Measurements from ENCODE around the gene SNX8.
"Not testable (repeated sequence)": the region's sequence is repeated elsewhere in the genome, so short reads cannot be mapped to it uniquely, and the experiment has no call there.

Gene SNX8, protein sequence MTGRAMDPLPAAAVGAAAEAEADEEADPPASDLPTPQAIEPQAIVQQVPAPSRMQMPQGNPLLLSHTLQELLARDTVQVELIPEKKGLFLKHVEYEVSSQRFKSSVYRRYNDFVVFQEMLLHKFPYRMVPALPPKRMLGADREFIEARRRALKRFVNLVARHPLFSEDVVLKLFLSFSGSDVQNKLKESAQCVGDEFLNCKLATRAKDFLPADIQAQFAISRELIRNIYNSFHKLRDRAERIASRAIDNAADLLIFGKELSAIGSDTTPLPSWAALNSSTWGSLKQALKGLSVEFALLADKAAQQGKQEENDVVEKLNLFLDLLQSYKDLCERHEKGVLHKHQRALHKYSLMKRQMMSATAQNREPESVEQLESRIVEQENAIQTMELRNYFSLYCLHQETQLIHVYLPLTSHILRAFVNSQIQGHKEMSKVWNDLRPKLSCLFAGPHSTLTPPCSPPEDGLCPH

DNA sequence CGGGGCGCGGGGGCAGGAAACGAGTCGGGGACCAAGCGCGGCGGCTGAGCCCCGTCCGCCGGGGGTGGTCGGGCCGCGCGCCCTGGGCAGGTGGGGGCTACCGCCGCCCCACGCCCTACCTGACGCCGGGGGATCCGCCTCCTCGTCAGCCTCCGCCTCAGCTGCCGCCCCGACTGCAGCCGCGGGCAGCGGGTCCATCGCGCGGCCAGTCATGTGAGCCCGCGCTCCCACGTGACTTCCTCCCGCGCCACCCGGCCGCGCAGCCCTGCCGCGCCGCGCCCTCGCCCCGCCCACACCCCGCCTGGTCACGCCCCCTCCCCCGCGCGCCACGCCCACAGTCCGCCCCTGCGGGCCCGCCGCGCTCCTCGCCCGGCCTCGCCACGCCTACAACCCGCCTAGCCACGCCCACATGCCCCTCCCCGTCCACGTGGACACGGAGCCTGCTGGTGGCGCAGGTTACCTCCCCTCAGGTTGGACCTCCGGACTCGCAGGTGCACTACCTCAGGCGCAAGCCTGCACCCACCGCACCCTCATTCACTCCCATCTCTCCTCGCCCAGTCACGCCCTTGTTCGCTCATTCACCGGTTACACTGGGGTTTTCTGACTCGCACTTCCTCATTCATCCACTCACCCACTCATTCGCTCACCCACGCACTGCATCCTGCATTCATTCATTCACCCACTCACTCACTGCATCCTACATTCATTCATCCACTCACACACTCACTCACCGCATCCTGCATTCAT, at the start of gene SNX8:
Gene SNX8 (minus strand): TSS at position 233 of the 747 bp plus-strand sequence. CDS start 20 bp downstream, at position 213.
- peak; percentile 88 for DNase-seq (ENCODE audit: low spot score)

DNA sequence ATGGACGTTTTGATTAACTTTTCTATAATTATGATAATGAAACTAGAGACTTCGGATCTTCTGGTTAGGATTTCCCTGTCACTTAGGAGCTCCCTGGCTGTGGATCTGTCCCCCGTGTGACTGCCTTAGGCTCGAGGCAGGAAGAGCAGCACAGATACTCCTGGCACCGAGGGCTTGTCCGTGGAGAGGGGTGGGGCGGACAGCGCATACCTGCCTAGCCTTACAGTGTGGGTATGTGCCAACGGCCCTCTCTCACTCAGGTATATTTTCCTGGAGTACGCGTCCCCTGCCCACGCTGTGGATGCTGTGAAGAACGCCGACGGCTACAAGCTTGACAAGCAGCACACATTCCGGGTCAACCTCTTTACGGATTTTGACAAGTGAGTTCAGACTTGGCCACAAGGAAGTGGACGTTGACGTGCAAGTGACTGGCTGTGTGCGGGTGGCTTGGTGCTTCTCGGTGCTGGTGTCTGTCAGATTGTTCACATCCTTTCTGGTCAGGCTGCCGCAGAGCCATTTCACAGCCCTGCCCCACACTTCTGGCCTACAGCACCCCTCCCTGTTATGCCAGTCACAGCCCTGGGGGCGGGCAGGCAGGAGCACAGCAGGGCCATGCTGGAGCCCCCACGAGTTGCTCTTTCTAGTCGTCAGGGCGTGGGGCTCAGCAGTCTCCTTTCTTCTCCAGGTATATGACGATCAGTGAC, 48.3 kb upstream of the SNX8 start:
- DNase-seq (ENCODE audit: low spot score), result no peak

DNA sequence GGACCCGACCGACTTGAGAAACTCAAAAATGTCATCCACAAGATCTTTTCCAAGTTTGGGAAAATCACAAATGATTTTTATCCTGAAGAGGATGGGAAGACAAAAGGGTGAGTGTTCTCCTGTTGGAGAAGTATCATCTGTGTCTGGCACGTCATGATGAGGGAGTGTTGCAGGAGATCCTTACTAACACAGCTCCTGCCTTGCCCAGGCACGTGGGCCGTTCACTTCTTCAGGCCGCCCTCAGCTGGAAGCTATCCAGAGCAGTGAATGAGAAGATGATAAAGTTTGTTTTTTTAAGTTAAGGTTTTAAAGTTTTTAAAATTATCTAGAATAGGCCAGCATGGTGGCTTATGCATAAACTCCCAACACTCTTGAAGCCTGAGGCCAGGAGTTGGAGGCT, 46.6 kb upstream of the SNX8 start:
- peak; percentile 77 for DNase-seq (ENCODE audit: low spot score)

DNA sequence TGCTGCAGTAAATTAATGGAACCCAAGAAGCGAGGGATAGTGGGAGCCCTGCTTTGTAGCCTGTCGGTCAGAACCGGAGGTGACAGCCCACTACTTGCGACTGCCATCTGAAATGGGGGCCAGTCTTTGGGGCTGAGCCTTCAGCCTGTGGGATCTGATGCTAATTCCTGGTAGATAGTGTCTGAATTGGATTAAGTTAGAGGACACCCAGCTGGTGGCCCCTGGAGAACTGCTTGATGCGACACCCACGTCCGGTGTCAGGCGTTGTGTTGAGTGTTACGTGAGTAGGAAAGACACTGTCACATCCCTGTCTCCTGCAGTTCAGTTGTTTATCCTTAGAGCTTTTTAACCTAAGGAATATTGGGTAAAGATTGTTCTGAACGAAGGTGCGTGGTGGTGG, 45.4 kb upstream of the SNX8 start:
- DNase-seq (ENCODE audit: low spot score), result no peak

DNA sequence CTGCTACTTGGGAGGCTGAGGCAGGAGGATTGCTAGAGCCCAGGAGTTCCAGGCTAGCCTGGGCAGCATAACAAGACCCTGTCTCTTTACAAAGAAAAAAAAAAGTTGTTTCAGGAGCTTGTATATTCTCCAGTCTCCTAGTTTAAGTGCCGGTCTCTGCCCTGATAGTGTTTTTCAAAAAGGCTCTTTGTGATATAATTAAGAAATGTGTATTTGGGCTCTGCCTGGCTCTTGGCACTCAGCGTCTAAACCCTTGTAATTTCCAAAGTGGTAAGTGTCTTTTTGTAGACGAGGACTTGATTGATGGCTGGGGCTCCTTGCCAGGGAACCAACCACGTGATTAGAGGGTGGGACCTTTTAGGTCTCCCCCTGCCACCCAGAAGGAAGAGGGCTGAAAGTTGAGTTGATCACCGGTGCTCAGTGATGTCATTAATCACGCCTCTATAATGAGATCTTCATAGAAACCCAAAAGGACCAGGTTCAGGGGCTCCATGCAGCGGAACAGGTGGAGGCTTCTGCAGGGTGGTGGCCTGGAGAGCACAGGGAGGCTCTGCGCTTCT, 44.8 kb upstream of the SNX8 start:
- peak; percentile 30 for DNase-seq (ENCODE audit: low spot score)

DNA sequence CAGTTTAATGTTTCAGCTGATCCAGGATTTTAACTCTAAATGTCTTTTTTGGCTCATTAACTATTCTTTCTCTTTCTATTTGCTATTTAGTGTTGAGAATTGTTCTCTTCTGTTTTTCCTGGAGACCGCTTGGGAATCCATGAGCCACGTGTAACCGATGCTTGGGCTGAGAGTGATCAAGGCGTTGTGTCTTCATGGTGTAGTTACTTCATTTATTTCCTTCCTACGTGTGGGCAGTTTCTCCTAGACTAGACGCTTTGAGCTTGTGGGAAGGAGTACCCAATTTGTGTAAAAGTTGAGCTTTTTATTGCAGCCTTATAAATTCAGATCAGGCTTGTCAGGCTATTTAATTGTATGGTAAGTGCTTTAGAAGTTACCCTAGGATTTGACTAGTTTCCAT, 43.3 kb upstream of the SNX8 start:
- DNase-seq (ENCODE audit: low spot score), result no peak

DNA sequence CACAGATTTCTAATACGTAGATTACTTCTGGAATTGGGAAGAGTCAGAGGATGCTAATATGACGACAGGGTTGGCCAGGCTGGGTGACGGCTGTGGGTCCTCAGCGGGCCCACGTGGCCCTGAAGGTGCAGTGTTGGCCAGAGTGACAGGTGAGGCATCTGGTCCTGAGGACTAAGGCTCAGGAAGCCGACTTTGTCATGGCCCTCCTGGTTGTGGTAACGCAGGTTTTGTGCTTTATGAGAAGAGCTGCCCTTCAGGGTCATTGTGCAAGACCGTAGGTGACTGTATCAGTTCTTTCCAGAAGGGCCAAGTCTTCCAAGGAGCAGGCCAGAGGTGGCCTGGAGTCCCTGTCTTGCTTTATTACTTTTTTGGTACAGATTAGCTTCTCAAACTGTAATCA, 42.9 kb upstream of the SNX8 start:
- DNase-seq (ENCODE audit: low spot score), result no peak

DNA sequence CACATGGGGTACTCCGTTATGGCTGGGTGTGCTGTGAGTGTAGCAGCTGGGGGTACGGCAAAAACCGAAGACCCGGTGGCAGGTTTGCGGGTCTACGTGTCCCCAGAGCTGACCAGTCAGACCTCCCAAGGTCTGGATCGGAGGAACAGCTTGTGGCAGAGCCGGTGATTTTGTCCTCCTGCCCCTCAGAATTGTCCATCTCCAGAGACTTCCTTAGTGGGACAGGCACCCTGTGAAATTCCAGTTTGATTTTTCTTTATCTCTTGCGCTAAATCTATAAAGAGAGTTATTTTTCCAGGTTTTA, 41.4 kb upstream of the SNX8 start:
- DNase-seq (ENCODE audit: low spot score), result no peak

DNA sequence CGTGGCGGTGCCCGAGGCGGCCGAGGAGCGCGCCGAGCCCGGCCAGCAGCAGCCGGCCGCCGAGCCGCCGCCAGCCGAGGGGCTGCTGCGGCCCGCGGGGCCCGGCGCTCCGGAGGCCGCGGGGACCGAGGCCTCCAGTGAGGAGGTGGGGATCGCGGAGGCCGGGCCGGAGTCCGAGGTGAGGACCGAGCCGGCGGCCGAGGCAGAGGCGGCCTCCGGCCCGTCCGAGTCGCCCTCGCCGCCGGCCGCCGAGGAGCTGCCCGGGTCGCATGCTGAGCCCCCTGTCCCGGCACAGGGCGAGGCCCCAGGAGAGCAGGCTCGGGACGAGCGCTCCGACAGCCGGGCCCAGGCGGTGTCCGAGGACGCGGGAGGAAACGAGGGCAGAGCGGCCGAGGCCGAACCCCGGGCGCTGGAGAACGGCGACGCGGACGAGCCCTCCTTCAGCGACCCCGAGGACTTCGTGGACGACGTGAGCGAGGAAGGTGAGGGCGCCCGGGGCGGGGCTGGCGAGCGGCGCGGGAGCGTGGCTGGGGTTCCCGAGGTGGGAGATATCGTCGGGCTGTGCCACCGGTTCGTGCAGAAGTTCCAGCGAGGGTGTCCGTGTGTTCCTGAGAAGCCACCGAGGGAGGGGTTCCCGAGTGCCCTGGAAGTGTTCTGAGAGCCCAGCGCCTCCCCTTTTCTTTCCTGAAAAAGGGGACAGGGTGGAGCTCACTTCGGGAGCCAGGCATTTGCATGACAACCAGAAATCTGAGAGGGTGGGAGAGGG, 40.9 kb upstream of the SNX8 start:
- DNase-seq (ENCODE audit: low spot score), result no peak

DNA sequence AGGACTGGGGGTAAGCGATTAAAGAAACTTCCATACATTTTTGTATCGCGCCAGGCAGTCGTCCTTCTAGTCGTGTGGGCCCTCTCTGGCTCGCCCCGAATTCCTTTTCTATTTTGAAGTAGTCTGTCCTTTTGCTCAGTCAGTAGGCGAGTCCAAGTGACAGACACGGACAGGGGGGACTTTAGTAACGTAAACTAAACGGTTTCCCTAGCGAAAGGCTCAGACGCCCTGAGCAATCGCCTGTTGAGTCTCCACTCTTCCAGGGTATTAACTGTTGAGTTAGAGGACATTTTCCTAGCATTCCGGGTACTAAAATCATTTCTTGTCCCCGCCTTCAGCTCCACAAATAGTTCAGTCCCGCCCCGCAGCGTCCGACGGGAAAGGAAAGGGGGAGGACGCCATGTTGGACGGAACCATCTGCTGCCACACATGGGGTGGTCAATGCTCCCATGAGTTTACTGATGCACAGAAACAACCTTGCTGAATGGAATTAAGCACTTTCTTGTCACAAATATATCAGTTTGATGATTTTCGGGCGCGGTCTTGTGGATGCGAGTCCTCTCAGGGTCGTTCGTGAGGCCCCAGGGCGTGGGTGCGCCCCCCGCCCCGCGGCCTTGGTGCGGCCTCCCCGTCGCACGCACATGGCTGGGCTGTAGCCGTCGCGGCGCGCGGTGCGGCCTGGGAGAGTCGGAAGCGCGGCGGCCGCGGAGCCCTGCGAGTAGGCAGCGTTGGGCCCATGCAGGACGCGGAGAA, 40.1 kb upstream of the SNX8 start, which contains the start of gene EIF3B:
Gene EIF3B (plus strand): TSS at position 642 of the 753 bp plus-strand sequence. CDS start 95 bp downstream, at position 737.
- DNase-seq (ENCODE audit: low spot score), result peak; percentile 97

DNA sequence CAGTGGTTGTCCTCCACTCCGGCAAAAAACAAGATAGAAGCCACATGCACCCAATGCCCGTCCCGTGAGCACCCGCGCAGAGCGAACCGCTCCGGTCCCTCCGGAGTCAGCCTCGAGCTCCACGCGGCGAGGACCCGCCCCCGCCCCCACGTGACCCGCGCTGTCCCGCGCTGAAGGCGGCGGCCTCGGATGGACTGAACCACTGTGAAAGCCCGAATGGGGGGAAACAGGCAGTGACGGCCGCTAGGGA, 39.6 kb upstream of the SNX8 start:
- peak; percentile 93 for DNase-seq (ENCODE audit: low spot score)

DNA sequence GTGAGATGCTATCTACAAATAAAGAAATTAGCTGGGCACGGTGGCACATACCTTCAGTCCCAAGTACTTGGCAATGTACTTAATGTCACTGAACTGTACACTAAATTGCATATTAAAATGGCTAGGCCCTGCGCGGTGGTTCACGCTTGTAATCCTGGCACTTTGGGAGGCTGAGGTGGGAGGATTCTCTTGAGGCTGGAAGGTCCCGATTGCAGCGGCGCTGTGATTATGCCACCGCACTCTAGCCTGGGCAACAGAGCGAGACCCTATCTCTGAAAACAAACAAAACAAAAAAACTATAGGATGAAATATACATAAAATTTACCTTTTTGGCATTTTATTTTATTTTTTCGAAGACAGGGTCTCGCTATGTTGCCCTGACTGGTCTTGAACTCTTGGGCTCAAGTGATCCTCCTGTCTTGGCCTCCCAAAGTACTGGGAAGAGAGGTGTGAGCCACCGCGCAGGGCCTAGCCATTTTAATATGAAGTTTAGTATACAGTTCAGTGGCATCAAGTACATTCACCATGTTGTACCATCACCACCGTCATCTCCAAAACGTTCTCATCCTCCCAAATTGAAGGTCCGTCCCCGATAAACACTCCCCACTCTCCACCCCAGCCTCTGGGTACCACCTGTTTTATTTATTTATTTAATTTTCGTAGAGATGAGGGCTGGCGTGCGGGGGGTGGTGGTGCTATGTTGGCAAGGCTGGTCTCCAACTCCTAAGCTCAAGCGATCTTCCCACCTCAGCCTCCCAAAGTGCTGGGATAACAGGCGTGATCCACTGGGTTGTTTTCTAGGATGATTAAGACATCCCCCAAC, 39.1 kb upstream of the SNX8 start:
- no peak for DNase-seq (ENCODE audit: low spot score)

DNA sequence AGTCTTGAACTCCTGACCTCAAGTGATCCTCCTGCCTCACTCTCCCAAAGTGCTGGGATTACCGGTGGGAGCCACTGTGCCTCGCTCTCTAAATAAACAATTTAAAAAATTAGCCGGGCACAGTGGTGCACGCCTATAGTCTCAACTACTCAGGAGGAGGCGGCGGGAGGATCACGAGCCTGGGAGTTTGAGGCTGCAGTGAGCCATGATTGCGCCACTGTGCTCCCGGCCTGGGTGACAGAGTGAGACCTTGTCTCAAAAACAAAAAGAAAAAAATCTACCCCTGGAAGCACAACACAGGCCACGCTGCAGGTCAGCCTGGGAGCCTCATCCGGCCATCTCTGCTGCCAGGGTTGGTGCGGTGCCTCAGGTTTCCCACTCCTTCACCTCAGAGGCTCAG, 36.6 kb upstream of the SNX8 start:
- DNase-seq (ENCODE audit: low spot score), result no peak

DNA sequence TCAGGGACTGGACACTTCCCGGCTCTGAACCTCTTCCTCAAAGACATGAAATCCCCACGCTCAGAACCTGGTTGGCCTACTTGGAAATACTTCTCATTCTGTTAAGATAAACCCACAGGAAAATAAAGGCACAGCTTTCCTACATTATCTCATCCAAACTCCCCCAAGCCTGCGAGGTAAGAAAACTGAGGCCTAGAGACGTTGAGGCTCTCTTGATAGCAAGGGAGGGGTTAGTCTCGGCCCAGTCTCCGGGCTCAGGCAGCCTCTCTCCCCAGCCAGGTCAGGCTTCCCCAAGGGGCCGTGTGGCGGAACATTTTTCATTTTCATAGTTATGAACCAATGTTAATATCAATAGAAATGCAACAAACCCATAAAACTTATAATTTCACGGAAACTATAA, 35.8 kb upstream of the SNX8 start:
- DNase-seq (ENCODE audit: low spot score), result no peak

DNA sequence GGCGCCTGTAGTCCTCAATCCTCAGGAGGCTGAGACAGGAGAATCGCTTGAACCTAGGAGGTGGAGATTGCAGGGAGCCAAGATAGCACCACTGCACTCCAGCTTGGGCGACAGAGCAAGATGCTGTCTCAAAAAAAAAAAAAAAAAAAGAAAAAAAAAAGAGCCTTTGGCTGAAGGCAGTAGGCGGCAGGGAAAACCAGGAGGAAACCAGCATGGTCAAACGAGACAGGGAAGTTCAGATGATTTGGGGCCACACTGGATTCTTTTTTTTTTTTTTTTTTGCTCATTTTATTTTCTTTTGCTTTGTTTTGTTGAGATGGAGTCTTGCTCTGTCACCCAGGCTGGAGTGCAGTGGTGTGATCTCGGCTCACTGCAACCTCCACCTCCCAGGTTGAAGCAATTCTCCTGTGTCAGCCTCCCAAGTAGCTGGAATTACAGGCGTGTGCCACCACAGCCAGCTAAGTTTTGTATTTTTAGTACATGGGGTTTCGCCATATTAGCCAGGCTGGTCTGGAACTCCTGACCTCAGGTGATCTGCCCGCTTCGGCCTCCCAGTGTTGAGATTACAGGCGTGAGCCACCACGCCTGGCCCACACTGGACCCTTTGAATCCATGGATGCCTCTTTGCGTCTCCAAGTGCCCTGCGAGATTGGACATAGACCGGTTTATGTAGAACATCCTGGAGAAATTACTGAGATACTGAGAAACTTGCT, 33.3 kb upstream of the SNX8 start:
- DNase-seq (ENCODE audit: low spot score), result not testable (repeated sequence)

DNA sequence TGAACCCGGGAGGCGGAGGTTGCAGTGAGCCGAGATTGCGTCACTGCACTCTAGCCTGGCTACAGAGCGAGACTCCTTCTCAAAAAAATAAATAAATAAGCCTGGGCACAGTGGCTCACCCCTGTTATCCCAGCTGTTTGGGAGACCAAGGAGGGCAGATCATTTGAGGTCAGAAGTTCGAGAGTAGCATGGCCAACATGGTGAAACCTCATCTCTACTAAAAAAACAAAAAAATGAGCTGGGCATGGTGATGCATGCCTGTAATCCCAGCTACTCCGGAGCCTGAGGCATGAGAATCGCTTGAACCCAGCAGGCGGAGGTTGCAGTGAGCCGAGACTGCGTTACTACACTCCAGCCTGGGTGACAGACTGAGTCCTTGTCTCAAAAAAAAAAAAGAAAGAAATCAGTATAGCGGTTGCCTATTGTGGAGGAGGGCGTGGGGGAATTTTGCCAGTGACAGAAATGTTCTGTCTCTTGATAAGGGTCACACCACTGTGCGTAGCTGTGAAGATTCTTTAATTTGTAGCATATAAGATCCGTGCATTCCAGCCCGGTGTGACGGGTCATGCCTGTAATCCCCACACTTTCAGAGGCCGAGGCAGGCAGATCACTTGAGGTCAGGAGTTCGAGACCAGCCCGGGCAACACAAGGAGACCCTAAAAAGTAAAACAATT, 22.5 kb upstream of the SNX8 start:
- no peak for DNase-seq (ENCODE audit: low spot score)

DNA sequence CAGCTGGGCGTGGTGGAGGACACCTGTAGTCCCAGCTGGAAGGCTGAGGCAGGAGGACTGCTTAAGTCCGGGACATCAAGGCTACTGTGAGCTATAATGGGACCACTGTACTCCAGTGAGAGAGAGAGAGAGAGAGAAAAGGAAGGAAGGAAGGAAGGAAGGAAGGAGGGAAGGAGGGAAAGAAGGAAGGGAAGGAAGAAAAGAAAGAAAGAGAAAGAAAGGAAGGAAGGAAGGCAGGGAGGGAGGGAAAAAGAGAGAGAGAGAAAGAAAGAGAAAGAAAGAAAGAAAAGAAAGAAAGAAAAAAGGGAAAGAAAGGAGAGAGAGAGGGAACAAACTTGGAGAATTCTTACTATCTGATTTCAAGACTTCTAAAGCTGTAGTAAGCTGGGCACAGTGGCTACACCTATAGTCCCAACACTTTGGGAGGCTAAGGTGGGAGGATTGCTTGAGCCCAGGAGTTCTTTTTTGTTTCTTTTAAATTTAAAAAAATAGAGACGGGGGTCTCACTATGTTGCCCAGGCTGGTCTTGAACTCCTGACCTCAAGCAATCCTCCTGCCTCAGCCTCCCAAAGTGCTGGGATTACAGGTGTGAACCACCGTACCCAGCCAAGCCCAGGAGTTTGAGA, 18.5 kb upstream of the SNX8 start:
- DNase-seq (ENCODE audit: low spot score), result not testable (repeated sequence)

DNA sequence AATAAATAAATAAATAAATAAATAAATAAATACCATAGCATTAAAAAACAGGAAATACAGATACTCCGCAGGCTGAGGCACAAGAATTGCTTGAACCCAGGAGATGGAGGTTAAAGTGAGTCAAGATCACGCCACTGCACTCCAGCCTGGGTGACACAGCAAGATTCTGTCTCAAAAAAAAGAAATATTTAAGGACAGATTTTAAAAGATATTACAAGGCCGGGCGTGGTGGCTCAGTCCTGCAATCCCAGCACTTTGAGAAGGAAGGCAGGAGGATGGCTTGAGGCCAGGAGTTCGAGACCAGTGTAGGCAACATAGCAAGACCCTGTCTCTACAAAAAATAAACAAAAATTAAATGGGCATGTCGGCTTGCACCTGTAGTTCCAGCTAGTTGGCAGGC, 17.5 kb upstream of the SNX8 start:
- DNase-seq (ENCODE audit: low spot score), result no peak

DNA sequence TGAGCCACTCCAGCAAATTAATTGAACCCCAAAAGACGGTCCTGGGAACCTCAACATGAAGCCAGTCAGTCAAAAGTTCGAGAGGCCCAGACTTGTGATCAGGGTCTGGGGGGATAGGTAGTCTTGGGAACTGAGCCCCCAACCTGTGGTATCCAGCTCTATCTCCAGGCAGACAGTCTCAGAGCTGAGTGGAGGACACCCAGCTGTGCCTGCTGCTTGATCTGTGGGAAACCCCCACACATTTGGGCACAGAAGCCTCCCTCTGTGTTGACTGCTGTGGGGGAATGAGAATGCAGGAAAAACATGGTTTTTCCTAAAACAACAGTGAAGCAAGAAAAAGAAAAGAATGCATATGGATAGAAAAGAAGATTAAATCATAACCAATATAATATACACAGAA, 16.3 kb upstream of the SNX8 start:
- DNase-seq (ENCODE audit: low spot score), result no peak
